Stimulated activated CD4-positive, alpha-beta T cell treated with anti-CD3 and anti-CD28 coated beads, Interleukin-4, amount 100 ng/mL, for 24 hours (primary cell): Measurements from ENCODE around the gene IFITM10.

Experiments
- DNase-seq: peaks from one replicate; pipeline ENCODE4 v3.0.0-alpha.2; 2020

The IFITM10 gene

GRCh38 chr11:1750840-1751530 lies 590 bp upstream of the IFITM10 start:
- no peak for DNase-seq

GRCh38 chr11:1749395-1750351 lies 722 bp downstream of the IFITM10 start:
- no peak for DNase-seq

GRCh38 chr11:1748636-1749394 lies 1.6 kb downstream of the IFITM10 start:
- DNase-seq, result no peak

- DNase-seq, result no peak
These were observed 2.4 kb downstream of the IFITM10 start for GRCh38 chr11:1747753-1748635.

- DNase-seq, result no peak
These were observed 3.2 kb downstream of the IFITM10 start for GRCh38 chr11:1746956-1747752.

GRCh38 chr11:1746511-1746931 lies 3.9 kb downstream of the IFITM10 start:
- no peak for DNase-seq

GRCh38 chr11:1745701-1746320 lies 4.6 kb downstream of the IFITM10 start:
- no peak for DNase-seq

- DNase-seq, result no peak
These were observed 5.3 kb downstream of the IFITM10 start for GRCh38 chr11:1744891-1745700.

GRCh38 chr11:1744137-1744886 lies 6.1 kb downstream of the IFITM10 start:
- DNase-seq, result no peak

- DNase-seq, result no peak
These were observed 6.7 kb downstream of the IFITM10 start for GRCh38 chr11:1743585-1744136.

- no peak for DNase-seq
These were observed 7.4 kb downstream of the IFITM10 start for GRCh38 chr11:1742869-1743584.

- DNase-seq, result no peak
These were observed 8.0 kb downstream of the IFITM10 start for GRCh38 chr11:1742371-1742770.

GRCh38 chr11:1741741-1742140 lies 8.7 kb downstream of the IFITM10 start:
- no peak for DNase-seq

- no peak for DNase-seq
These were observed 9.4 kb downstream of the IFITM10 start for GRCh38 chr11:1740786-1741530.

GRCh38 chr11:1739576-1739975 lies 10.8 kb downstream of the IFITM10 start:
- no peak for DNase-seq

- no peak for DNase-seq
These were observed 12.0 kb downstream of the IFITM10 start for GRCh38 chr11:1738380-1738779.

GRCh38 chr11:1737080-1737757 lies 13.2 kb downstream of the IFITM10 start:
- no peak for DNase-seq
